OCI-LY1 (cell line): ENCODE results near the gene CYB5R3.

ENCODE experiments used
- CTCF ChIP-seq: fragments of 200-600 bp; sonication (generic), shearing (Covaris generic); IDR thresholded peaks from 2 replicates; pipeline ENCODE4 v1.5.1; 2017; ENCODE audit warnings: mild to moderate bottlenecking, antibody characterized with exemption, low read length, moderate library complexity, mixed read lengths
- EZH2 ChIP-seq: fragments of 200-600 bp; sonication (generic), shearing (Covaris generic); IDR thresholded peaks from 2 replicates; pipeline ENCODE4 v1.8.0; 2017; ENCODE audit warnings: borderline replicate concordance, mixed run types, mild to moderate bottlenecking, antibody characterized with exemption, low read length, moderate library complexity, mixed read lengths

- no peak for TF ChIP-seq CTCF
- no peak for TF ChIP-seq EZH2
These were observed 71.5 kb downstream of the CYB5R3 start for GRCh38 chr22:42577623-42578240.
